Central memory CD4-positive, alpha-beta T cell (primary cell): Measurements from ENCODE around the gene RGS14.
"Not testable (repeated sequence)": the region's sequence is repeated elsewhere in the genome, so short reads cannot be mapped to it uniquely, and the experiment has no call there.

Experiments used
- DNase-seq: peaks from one replicate; pipeline ENCODE4 v3.0.0; 2022

The RGS14 gene

GRCh38 chr5:177366528-177367322 lies 9.0 kb downstream of the RGS14 start:
- no peak for DNase-seq

- no peak for DNase-seq
Observed at GRCh38 chr5:177367323-177367848, 9.7 kb downstream of the RGS14 start.

- DNase-seq: no peak
Observed at GRCh38 chr5:177367981-177368868, 10.5 kb downstream of the RGS14 start.

- DNase-seq: no peak
Observed at GRCh38 chr5:177368869-177369644, 11.3 kb downstream of the RGS14 start.

- no peak for DNase-seq
Observed at GRCh38 chr5:177369645-177370440, 12.1 kb downstream of the RGS14 start.

- peak; percentile 44 for DNase-seq
Observed at GRCh38 chr5:177370488-177371119, 12.9 kb downstream of the RGS14 start.

- DNase-seq: no peak
Observed at GRCh38 chr5:177371120-177372033, 13.7 kb downstream of the RGS14 start.

- peak; percentile 30 for DNase-seq
Observed at GRCh38 chr5:177372034-177372896, 14.5 kb downstream of the RGS14 start.

- no peak for DNase-seq
Observed at GRCh38 chr5:177372910-177373309, 15.2 kb downstream of the RGS14 start.

GRCh38 chr5:177373806-177374205 lies 16.1 kb downstream of the RGS14 start:
- DNase-seq: no peak

- DNase-seq: no peak
Observed at GRCh38 chr5:177374211-177374610, 16.5 kb downstream of the RGS14 start.

GRCh38 chr5:177375516-177375915 lies 17.8 kb downstream of the RGS14 start:
- DNase-seq: not testable (repeated sequence)

- no peak for DNase-seq
Observed at GRCh38 chr5:177376107-177376506, 18.4 kb downstream of the RGS14 start.

GRCh38 chr5:177377851-177378776 lies 20.4 kb downstream of the RGS14 start:
- DNase-seq: no peak

- no peak for DNase-seq
Observed at GRCh38 chr5:177378884-177379883, 21.5 kb downstream of the RGS14 start.

GRCh38 chr5:177380805-177381126 lies 23.0 kb downstream of the RGS14 start:
- no peak for DNase-seq
